ENCODE results near the gene ZXDA.
"Not testable (repeated sequence)": the region's sequence is repeated elsewhere in the genome, so short reads cannot be mapped to it uniquely, and the experiment has no call there.

Gene ZXDA

GRCh38 chrX:57929373-57929772 lies 19.1 kb upstream of the ZXDA start:
- in situ Hi-C loops (cut with HindIII; ENCODE audit: low sequenced_read_pairs): no loop called here
- no peak overlapping the region for H3K4me3 ChIP-seq (ENCODE audit: low read depth, low read length)
- DNase-seq (ENCODE audit: low read depth, low spot score): no peak
- peak; percentile 38 for TF ChIP-seq CTCF (IDR thresholded peaks at IDR 0.05; ENCODE audit: low read depth, low read length)

GRCh38 chrX:57925806-57926205 lies 15.5 kb upstream of the ZXDA start:
- no peak for DNase-seq (ENCODE audit: low read depth, low spot score)
- H3K4me3 ChIP-seq (ENCODE audit: low read depth, low read length): no peak overlapping the region
- in situ Hi-C loops (cut with HindIII; ENCODE audit: low sequenced_read_pairs): no loop called here
- TF ChIP-seq CTCF (IDR thresholded peaks at IDR 0.05; ENCODE audit: low read depth, low read length): no peak

- peak; percentile 16 for DNase-seq (ENCODE audit: low read depth, low spot score)
- H3K4me3 ChIP-seq (ENCODE audit: low read depth, low read length): no peak overlapping the region
- in situ Hi-C loops (cut with HindIII; ENCODE audit: low sequenced_read_pairs): no loop called here
- peak; percentile 47 for TF ChIP-seq CTCF (IDR thresholded peaks at IDR 0.05; ENCODE audit: low read depth, low read length)
Observed at GRCh38 chrX:57918750-57919436, 8.6 kb upstream of the ZXDA start.

- no peak overlapping the region for H3K4me3 ChIP-seq (ENCODE audit: low read depth, low read length)
- no peak for TF ChIP-seq CTCF (IDR thresholded peaks at IDR 0.05; ENCODE audit: low read depth, low read length)
- in situ Hi-C loops (cut with HindIII; ENCODE audit: low sequenced_read_pairs): no loop called here
- DNase-seq (ENCODE audit: low read depth, low spot score): no peak
Observed at GRCh38 chrX:57915680-57916079, 5.4 kb upstream of the ZXDA start.

- peak overlapping the region; percentile 33 for H3K4me3 ChIP-seq (ENCODE audit: low read depth, low read length)
- DNase-seq (ENCODE audit: low read depth, low spot score); in situ Hi-C loops (cut with HindIII; ENCODE audit: low sequenced_read_pairs): not testable (repeated sequence)
Observed at GRCh38 chrX:57909595-57910286, 517 bp downstream of the ZXDA start.

GRCh38 chrX:57908972-57909594 lies 1.2 kb downstream of the ZXDA start:
- DNase-seq (ENCODE audit: low read depth, low spot score); in situ Hi-C loops (cut with HindIII; ENCODE audit: low sequenced_read_pairs): not testable (repeated sequence)
- peak overlapping the region; percentile 33 for H3K4me3 ChIP-seq (ENCODE audit: low read depth, low read length)

- in situ Hi-C loops (cut with HindIII; ENCODE audit: low sequenced_read_pairs): no loop called here
- H3K4me3 ChIP-seq (ENCODE audit: low read depth, low read length): no peak overlapping the region
- TF ChIP-seq CTCF (IDR thresholded peaks at IDR 0.05; ENCODE audit: low read depth, low read length): no peak
- peak; percentile 60 for DNase-seq (ENCODE audit: low read depth, low spot score)
Observed at GRCh38 chrX:57906790-57907189, 3.5 kb downstream of the ZXDA start.

Data from astrocyte of the spinal cord (primary cell).